HG03095 (cell line): Measurements from ENCODE around the gene PRCC.

ENCODE experiments used
- ATAC-seq: cut with Tn5 transposase; IDR thresholded peaks from one replicate; pipeline ENCODE4 v1.9.1; 2021; ENCODE audit warnings: moderate library complexity; ENCODE audit not compliant: unreplicated experiment

Gene PRCC

DNA sequence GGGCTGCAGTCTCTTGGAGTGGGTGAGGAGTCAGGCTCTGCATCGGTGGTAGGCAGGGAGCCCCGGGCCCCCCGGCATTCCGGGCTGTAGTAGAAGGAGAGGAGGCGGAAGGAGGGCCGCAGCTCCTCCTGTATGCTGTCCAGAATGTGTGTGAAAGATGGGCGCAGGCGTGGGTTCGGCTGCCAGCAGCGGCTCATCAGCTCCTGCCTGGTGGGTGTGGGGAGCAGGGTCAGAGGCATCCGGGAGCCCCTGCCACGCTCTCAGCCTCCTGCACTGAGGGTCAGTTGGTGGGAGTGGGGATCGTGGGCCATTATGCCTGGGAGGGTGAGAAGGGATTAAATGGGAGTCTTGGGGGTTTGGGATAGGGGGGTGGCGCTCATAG, 73.6 kb downstream of the PRCC start:
- ATAC-seq = no peak

DNA sequence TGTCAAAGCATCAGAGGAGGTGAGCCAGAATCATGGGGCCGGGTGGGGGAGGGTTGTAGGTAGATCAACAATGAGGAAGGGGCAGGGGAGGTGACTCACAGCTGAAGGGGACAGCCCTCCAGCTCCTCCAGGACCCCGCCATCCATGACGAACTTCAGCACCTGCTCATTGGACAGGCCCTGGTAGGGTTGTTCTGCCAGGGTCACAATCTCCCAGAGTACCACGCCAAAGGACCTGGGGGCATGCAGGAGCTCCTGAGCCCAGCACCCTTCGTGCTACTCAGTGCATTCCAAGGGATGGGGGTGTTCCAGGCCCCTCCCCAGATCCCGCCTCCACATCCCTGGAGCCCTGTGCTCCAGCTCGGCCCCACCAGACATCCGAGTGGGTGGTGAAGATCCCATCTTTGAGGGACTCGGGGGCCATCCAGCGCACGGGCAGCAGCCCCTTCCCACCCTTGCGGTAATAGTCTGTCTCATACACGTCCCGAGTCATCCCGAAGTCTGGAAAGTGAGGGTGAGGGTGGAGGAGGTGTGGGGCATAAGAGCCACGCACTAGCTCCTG, 74.0 kb downstream of the PRCC start:
- ATAC-seq = no peak

DNA sequence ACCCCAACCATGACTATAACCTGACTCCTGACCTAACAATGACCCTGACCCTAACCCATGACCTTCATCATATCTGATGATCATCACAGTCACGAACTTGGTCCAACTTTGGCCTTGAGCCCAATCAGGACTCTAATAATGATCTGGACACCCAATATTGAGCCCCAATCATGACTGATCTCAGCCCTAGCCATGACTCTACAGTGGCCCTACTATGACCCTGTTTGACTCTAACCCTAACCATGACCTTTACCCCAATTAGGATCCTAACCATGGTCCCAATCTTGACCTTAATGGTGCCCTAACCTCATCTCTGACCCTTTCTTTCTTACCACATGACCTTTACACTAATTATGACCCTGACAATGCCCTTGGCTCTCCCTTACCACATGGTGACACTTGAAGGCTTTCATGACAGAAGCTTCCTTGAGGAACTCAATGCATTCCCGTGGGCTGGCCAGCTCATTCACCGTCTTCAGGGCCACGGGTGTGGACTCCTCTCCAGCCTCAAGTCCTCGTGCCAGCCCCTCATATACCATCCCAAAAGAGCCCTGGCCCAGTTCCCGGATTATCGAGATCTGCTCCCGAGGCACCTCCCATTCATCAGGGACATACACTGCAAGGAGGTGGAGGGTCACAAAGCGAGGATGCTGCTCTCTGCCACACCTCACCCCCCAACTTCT, 75.4 kb downstream of the PRCC start:
- ATAC-seq = no peak

DNA sequence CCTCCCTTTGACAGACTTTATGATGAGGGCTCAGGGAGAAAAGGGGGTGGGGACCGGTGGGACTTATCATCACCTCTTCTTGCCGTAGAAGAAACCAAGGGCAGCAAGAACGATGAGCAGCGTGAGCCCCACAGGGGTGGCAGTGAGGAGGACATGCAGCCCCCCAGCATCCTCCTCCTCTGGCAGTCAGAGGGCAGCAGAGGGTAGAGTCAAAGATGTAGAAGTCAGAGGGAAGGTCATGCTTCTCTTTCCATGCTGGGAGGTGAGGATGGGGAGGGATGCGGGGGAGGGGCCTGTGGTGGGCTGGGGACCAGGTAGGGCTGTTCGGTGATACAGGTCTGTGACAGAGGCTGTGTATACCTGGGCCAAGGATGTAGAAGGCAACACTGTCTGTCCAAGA, 76.8 kb downstream of the PRCC start:
- no peak for ATAC-seq

DNA sequence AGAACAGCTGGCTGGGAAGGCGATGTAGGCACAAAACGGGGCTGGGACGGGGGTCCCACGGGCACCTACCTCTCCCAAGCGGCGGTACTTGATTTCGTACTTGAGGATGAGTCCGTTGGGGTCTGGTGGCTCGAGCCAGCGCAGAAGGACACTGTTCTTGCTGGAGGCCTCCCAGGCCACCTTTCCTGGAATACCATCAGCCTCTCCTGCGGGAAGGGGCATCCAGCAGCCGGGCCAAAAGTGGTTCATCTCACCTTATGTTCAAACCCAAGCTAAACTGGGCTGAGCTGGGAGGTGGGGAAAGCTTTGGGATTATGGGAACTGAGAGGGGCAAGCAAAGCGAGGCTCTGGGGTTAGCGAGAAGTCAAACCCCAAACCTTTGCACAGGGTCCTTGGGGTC, 77.3 kb downstream of the PRCC start:
- no peak for ATAC-seq

DNA sequence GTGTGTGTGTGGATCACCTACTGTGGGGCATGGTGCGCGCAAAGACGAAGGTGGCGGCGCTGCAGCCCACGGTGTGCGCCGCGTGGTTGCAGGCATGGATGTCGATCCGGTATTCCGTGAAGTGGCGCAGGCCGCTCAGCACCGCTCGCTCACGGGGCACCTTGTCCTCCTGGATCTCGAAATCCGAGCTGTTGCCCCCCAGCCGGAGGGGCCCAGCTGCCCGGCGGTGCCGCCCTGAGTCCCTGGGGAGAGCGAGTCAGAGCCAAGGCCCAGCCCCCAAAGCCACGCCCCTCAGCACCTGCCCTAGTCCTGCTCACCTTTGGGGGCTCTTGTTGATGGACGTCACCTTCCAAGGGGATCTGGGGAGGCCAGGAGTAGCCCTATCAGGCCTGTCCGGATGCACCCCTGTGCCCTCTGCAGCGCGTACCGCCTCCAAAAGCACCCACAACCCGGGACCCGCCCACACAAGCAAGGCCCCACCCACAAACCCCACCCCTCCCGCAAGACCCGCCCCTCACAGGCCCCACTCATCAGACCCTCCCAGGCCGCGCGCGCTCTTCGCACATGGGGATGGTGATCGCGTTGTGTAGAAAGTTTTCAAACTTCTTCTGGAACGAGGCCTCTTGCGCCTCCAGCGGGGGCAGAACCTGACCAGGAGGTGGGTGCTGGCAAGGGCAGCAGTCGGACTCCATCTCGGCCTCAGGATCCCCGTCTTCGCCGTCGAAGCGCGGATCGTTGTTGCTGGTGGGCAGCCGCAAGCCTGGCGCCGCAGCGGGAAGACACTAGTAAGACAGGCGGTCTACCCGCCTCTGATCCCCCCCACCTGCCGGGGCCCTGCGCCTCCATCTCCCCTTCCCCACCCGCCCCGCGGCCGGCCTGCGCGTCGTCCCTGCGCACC, 78.0 kb downstream of the PRCC start:
- ATAC-seq = no peak

DNA sequence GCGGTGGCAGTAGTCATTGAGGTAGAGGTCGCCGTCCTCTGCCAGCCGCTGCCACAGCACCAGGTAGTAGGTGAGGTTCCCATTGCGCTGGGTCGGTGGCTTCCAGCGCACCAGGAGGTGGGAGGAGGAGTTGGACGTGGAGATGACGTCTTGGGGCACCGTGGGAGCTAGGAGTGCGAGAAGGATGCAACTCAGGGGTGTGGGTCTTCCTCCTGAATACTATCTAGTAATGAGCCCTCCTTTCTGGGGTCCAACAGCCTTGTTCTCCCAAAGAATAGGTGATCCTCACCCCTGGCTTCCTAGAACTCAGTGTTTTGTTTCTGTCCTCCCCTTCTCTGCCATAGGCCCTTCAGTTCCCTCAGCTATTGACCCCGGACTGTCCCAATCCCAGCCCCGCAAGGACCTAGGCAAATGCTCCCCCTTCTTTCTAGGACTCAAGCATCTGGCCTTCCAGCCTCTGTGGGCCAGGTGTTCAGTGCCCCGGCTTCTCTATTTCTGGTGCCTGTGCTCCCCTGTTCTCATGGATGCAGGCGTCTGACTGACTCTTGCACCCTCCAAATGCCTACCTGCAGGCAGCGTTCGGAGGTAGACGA, 78.7 kb downstream of the PRCC start:
- ATAC-seq = no peak

DNA sequence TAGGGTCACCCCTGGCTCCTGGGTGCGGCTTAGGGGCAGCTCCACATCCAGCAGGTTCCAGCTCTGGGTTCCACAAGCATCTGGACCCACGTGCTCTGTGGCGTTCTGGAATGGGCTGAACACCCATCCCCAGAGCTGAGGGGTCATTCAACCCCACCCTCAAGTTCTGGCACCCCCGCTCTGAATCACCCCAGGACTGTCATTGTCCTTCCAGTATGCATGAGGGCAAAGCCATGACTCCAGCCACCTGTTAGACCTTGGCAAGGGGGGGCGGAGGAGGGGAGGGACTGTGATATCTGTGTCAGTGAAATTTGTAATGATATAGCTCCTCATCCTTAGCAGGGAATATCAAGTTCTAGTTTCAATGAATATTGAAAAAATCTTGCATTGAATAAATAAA, 79.3 kb downstream of the PRCC start:
- ATAC-seq = no peak

DNA sequence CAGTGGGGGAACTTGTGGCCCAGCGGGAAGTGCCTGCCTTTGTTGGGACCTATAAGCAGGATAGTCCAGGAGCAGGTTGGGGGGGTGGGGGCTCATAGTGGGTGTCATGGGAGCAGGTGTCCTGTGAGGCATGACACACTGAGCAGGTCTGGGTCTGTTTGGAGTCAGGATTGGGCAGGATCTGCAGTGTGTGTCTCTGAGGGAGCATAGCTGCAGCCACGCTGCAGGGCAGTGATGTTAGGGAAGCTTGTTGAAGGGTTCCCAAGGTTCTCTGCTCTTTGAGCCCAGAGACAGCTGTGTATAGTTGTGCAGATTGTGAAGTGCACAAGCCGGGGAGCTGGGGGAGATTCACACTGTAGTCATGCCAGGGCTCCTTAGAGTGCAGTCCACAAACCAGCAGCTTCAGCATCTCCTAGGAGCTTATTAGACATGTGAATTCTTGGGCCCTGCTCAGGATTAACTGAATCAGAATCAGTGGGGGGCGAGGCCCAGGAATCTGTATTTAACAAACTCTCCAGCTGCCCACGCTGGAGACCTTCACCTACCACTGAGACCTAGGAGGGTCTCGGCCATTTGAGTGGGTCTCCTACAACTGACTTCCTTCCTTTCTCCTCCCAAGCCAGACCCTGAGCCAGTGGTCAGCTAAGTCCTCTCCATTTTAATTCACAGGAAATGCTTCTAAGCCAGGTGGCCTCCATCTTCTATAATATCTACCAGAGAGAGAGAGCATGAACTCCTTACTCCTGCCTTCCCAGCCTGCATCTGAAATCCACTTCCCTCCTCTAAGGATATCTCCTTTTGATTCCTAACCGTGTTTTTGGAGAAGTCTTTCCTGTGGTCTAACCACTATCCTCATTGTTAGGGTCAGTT, 80.5 kb downstream of the PRCC start:
- no peak for ATAC-seq

DNA sequence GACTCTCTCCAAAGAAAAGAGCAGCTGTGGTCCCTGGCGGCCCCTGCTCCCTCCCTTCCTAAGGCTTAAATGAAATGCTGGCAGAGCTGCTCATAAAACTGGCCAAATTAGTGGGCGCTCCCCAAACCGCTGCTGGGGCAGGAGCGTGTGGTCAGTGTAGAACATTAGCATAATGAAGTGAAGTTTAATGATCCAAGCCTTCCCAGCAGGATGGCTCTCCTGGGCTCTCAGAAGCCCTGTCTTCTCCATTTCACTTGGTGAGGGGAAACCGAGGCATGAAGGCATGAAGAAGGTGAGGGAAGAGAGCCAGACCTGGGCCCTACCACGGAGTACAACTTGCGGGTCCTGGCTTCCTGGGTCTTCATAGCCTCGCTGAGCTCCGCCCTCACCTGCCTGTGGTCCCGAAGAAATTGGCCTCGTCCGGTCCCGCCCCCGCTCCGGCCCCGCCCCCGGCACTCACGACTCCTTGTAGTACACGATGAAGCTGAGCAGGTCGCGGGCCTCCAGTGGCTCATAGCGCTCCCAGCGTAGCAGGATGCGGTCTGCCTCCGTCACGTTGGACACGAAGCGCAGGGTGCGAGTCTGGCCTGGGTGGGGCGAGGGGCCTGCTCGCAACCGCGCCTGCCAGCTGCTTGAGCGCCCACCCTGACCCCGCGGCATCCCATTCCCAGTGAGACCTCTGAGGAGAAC, 81.3 kb downstream of the PRCC start:
- no peak for ATAC-seq

DNA sequence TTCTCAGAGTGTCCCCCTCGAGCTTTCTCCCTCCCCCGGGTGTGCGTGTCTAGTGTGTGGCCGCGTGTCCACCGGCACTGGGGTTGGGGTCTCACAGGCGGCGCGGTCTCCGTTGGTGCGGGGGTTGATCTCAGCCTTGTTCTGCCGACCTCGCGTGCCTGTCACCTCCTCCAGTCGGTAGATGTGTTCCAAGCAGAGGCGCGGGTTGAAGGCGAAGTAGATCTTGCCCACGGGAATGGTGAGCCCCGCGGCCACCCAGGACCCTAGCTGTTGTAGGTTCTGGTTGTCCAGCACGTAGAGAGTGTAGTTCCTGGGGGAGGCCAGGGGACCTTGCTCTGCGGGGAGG, 81.8 kb downstream of the PRCC start:
- no peak for ATAC-seq
